Measurements from ENCODE around the gene GPANK1. TPM values are rescaled to one million over a fixed set of nuclear protein-coding genes. Genes with fewer than 3 reads are reported as not detected.

The GPANK1 gene
- total RNA-seq, 1 experiment from 2014 or later, result 52.4 TPM

Other genes starting within 250 kb of the GPANK1 start
- 11.5 and 18.2 TPM in 2 replicates for gene MICB, start 166.9 kb downstream of the GPANK1 start, total RNA-seq (2014; rRNA removed; shearing (Covaris generic); ENCODE audit: low replicate concordance)
- gene MCCD1, start 136.0 kb downstream of the GPANK1 start, total RNA-seq (2014; rRNA removed; shearing (Covaris generic); ENCODE audit: low replicate concordance), result not detected in 2 replicates
- 623 and 688 TPM in 2 replicates for gene DDX39B, start 123.0 kb downstream of the GPANK1 start, total RNA-seq (2014; rRNA removed; shearing (Covaris generic); ENCODE audit: low replicate concordance)
- 0.14 and 0.64 TPM in 2 replicates for gene ATP6V1G2, start 118.4 kb downstream of the GPANK1 start, total RNA-seq (2014; rRNA removed; shearing (Covaris generic); ENCODE audit: low replicate concordance)
- 52.6 and 56.1 TPM in 2 replicates for gene NFKBIL1, start 117.4 kb downstream of the GPANK1 start, total RNA-seq (2014; rRNA removed; shearing (Covaris generic); ENCODE audit: low replicate concordance)
- gene LTA, start 92.7 kb downstream of the GPANK1 start, total RNA-seq (2014; rRNA removed; shearing (Covaris generic); ENCODE audit: low replicate concordance), result not detected in 2 replicates
- 0.91 and 4.3 TPM in 2 replicates for gene TNF, start 89.4 kb downstream of the GPANK1 start, total RNA-seq (2014; rRNA removed; shearing (Covaris generic); ENCODE audit: low replicate concordance)
- not detected in 2 replicates for gene LTB, start 82.6 kb downstream of the GPANK1 start, total RNA-seq (2014; rRNA removed; shearing (Covaris generic); ENCODE audit: low replicate concordance)
- not detected in 2 replicates for gene LST1, start 78.7 kb downstream of the GPANK1 start, total RNA-seq (2014; rRNA removed; shearing (Covaris generic); ENCODE audit: low replicate concordance)
- not detected in 2 replicates for gene NCR3, start 72.0 kb downstream of the GPANK1 start, total RNA-seq (2014; rRNA removed; shearing (Covaris generic); ENCODE audit: low replicate concordance)
- gene AIF1, start 49.8 kb downstream of the GPANK1 start, total RNA-seq (2014; rRNA removed; shearing (Covaris generic); ENCODE audit: low replicate concordance), result not detected in 2 replicates
- gene PRRC2A, start 44.3 kb downstream of the GPANK1 start, total RNA-seq (2014; rRNA removed; shearing (Covaris generic); ENCODE audit: low replicate concordance), result 31.0 and 36.2 TPM in 2 replicates
- 286 and 338 TPM in 2 replicates for gene BAG6, start 12.3 kb downstream of the GPANK1 start, total RNA-seq (2014; rRNA removed; shearing (Covaris generic); ENCODE audit: low replicate concordance)
- gene APOM, start 9.1 kb downstream of the GPANK1 start, total RNA-seq (2014; rRNA removed; shearing (Covaris generic); ENCODE audit: low replicate concordance), result 9.2 TPM in 1 of 2 replicates, not detected in the other
- gene C6orf47, start 4.2 kb downstream of the GPANK1 start, total RNA-seq (2014; rRNA removed; shearing (Covaris generic); ENCODE audit: low replicate concordance), result 12.4 and 21.5 TPM in 2 replicates
- gene CSNK2B, start 1.1 kb upstream of the GPANK1 start, total RNA-seq (2014; rRNA removed; shearing (Covaris generic); ENCODE audit: low replicate concordance), result 66.9 and 104 TPM in 2 replicates
- not detected in 2 replicates for gene LY6G5B, start 5.0 kb upstream of the GPANK1 start, total RNA-seq (2014; rRNA removed; shearing (Covaris generic); ENCODE audit: low replicate concordance)
- gene LY6G5C, start 16.1 kb upstream of the GPANK1 start, total RNA-seq (2014; rRNA removed; shearing (Covaris generic); ENCODE audit: low replicate concordance), result 0.30 TPM in 1 of 2 replicates, not detected in the other
- 46.9 and 75.6 TPM in 2 replicates for gene ABHD16A, start 38.3 kb upstream of the GPANK1 start, total RNA-seq (2014; rRNA removed; shearing (Covaris generic); ENCODE audit: low replicate concordance)
- gene LY6G6F, start 41.9 kb upstream of the GPANK1 start, total RNA-seq (2014; rRNA removed; shearing (Covaris generic); ENCODE audit: low replicate concordance), result not detected in 2 replicates
- gene LY6G6D, start 50.4 kb upstream of the GPANK1 start, total RNA-seq (2014; rRNA removed; shearing (Covaris generic); ENCODE audit: low replicate concordance), result not detected in 2 replicates
- not detected in 2 replicates for gene LY6G6C, start 56.7 kb upstream of the GPANK1 start, total RNA-seq (2014; rRNA removed; shearing (Covaris generic); ENCODE audit: low replicate concordance)
- gene MPIG6B, start 58.4 kb upstream of the GPANK1 start, total RNA-seq (2014; rRNA removed; shearing (Covaris generic); ENCODE audit: low replicate concordance), result not detected in 2 replicates
- gene DDAH2, start 64.3 kb upstream of the GPANK1 start, total RNA-seq (2014; rRNA removed; shearing (Covaris generic); ENCODE audit: low replicate concordance), result 214 and 216 TPM in 2 replicates
- 1,335 and 1,598 TPM in 2 replicates for gene CLIC1, start 71.5 kb upstream of the GPANK1 start, total RNA-seq (2014; rRNA removed; shearing (Covaris generic); ENCODE audit: low replicate concordance)
- 20.2 and 54.7 TPM in 2 replicates for gene MSH5, start 75.0 kb upstream of the GPANK1 start, total RNA-seq (2014; rRNA removed; shearing (Covaris generic); ENCODE audit: low replicate concordance)
- gene SAPCD1, start 97.7 kb upstream of the GPANK1 start, total RNA-seq (2014; rRNA removed; shearing (Covaris generic); ENCODE audit: low replicate concordance), result 6.2 TPM in 1 of 2 replicates, not detected in the other
- 5.5 and 6.1 TPM in 2 replicates for gene VWA7, start 112.3 kb upstream of the GPANK1 start, total RNA-seq (2014; rRNA removed; shearing (Covaris generic); ENCODE audit: low replicate concordance)
- 122 and 144 TPM in 2 replicates for gene VARS1, start 130.8 kb upstream of the GPANK1 start, total RNA-seq (2014; rRNA removed; shearing (Covaris generic); ENCODE audit: low replicate concordance)
- gene LSM2, start 142.0 kb upstream of the GPANK1 start, total RNA-seq (2014; rRNA removed; shearing (Covaris generic); ENCODE audit: low replicate concordance), result 75.6 and 85.5 TPM in 2 replicates
- gene HSPA1L, start 150.3 kb upstream of the GPANK1 start, total RNA-seq (2014; rRNA removed; shearing (Covaris generic); ENCODE audit: low replicate concordance), result 0.61 and 2.0 TPM in 2 replicates
- 316 and 350 TPM in 2 replicates for gene HSPA1A, start 150.5 kb upstream of the GPANK1 start, total RNA-seq (2014; rRNA removed; shearing (Covaris generic); ENCODE audit: low replicate concordance)
- 441 and 449 TPM in 2 replicates for gene HSPA1B, start 162.7 kb upstream of the GPANK1 start, total RNA-seq (2014; rRNA removed; shearing (Covaris generic); ENCODE audit: low replicate concordance)
- 73.1 and 105 TPM in 2 replicates for gene NEU1, start 197.8 kb upstream of the GPANK1 start, total RNA-seq (2014; rRNA removed; shearing (Covaris generic); ENCODE audit: low replicate concordance)
- gene SLC44A4, start 214.0 kb upstream of the GPANK1 start, total RNA-seq (2014; rRNA removed; shearing (Covaris generic); ENCODE audit: low replicate concordance), result 0.54 TPM in 1 of 2 replicates, not detected in the other
- 74.6 and 79.0 TPM in 2 replicates for gene EHMT2, start 232.7 kb upstream of the GPANK1 start, total RNA-seq (2014; rRNA removed; shearing (Covaris generic); ENCODE audit: low replicate concordance)
- gene ZBTB12, start 237.1 kb upstream of the GPANK1 start, total RNA-seq (2014; rRNA removed; shearing (Covaris generic); ENCODE audit: low replicate concordance), result 5.5 and 9.3 TPM in 2 replicates